Heart left ventricle (tissue), 16 donors: ENCODE measurements around the gene CACNG6. TPM values are rescaled to one million over a fixed set of nuclear protein-coding genes. Genes with fewer than 3 reads are reported as not detected.

Experiments used
- ATAC-seq, 4 donors: fragments of 200-7000 bp; cut with Tn5 transposase; one replicate each; pipeline ENCODE4 v1.9.1; 2020 to 2022; ENCODE audit warnings: moderate library complexity in 4 of 4, mild to moderate bottlenecking in 3 of 4, moderate number of reproducible peaks in 1 of 4
- DNase-seq, 5 donors: peaks; one replicate each; pipeline ENCODE4 v3.0.0-alpha.2; 2020
- H3K27ac ChIP-seq, 12 donors: fragments of 200-600 bp; sonication (generic) in 4 of 12; one replicate each; pipeline versions ENCODE4 v1.5.0 to v1.8.0; 2016 to 2022; ENCODE audit warnings: mild to moderate bottlenecking in 2 of 12
- H3K27me3 ChIP-seq, 9 donors: fragments of 200-600 bp; sonication (generic) in 2 of 9; one replicate each; pipeline versions ENCODE4 v1.5.1 to v1.8.0; 2016 to 2022; ENCODE audit warnings: mild to moderate bottlenecking in 3 of 9
- H3K36me3 ChIP-seq, 9 donors: fragments of 200-600 bp; sonication (generic) in 2 of 9; one replicate each; pipeline versions ENCODE4 v1.5.0 to v1.8.0; 2018 to 2022; ENCODE audit warnings: mild to moderate bottlenecking in 2 of 9
- H3K4me1 ChIP-seq, 12 donors: fragments of 200-600 bp; sonication (generic) in 4 of 12; one replicate each; pipeline versions ENCODE4 v1.5.0 to v1.8.0; 2016 to 2022; ENCODE audit warnings: mild to moderate bottlenecking in 3 of 12
- H3K4me3 ChIP-seq, 12 donors: fragments of 200-600 bp; sonication (generic) in 4 of 12; one replicate each; pipeline versions ENCODE4 v1.5.0 to v1.8.0; 2017 to 2022; ENCODE audit warnings: mild to moderate bottlenecking in 9 of 12, moderate library complexity in 4 of 12
- H3K9me3 ChIP-seq, 12 donors: fragments of 200-600 bp; sonication (generic) in 4 of 12; one replicate each; pipeline versions ENCODE4 v1.5.0 to v1.8.0; 2016 to 2022; ENCODE audit warnings: mild to moderate bottlenecking in 1 of 12
- POLR2A ChIP-seq, 2 donors: fragments of 450-650 bp; IDR thresholded peaks; one replicate each; pipeline ENCODE4 v1.6.1; 2017; ENCODE audit warnings: antibody characterized with exemption in 2 of 2, mild to moderate bottlenecking in 2 of 2, moderate library complexity in 2 of 2
- WGBS, 4 donors: extraction: QIAGEN DNeasy Blood & Tissue Kit in 2 of 4; methylation state at CpG; one replicate each; pipeline versions ENCODE4 v1.1.5 to v1.1.7; 2013 to 2018; 5-methylcytosine and 5-hydroxymethylcytosine counted together
- intact Hi-C, 10 donors: fragments of 100-400 bp; cut with DNase I; formaldehyde crosslinking; loops; one replicate each; pipeline versions ENCODE4 v1.11.1 to v1.14.2; 2022
- polyA plus RNA-seq, 2 donors: library from polyadenylated mRNA; stranded (reverse); fragments of 200-250 nt; gene quantifications; one replicate each; pipeline ENCODE4 v1.2.3, GENCODE V29; 2013
- total RNA-seq, 9 donors: library from RNA; depleted of rRNA in 2 of 9; stranded (reverse); fragments of >200 nt in 2 of 9; fragmentation: NEBNext Ultra II Directional in 3 of 9; extraction: Animal tissue kit (Norgen Biotek cat#: 25700) in 3 of 9; gene quantifications; one replicate each; pipeline versions ENCODE4 v1.1.0 to v1.2.4, GENCODE V29; 2016 to 2023
- TF ChIP-seq, protein P1 (sequence below), 12 donors: fragments of 200-600 bp; sonication (generic) in 4 of 12; IDR thresholded peaks; one replicate each; pipeline versions ENCODE4 v1.5.0 to v1.8.0; 2018 to 2022; ENCODE audit warnings: antibody characterized with exemption in 12 of 12, mild to moderate bottlenecking in 5 of 12
- donor health status: ischemic (EF 13 %, LVEDD 7.1; RV severe dilation, severe dysfunction).
- donor health status: healthy with polysubstance abuse.
- donor health status: DM: no; HTN: yes; CAD: no.
- donor health status: DM: no; HTN: no; CAD: no.
- donor health status: ischemic (EF 25% LVEDD 6.9; RV normal size, moderate dysfunction).
- donor health status: ischemic (EF 25% LVEDD 5.7; RV mildly dilated, moderate dysfunction).
- donor health status: healthy.
- donor health status: DM: yes; HTN: yes; CAD: no.
- donor health status: ischemic (EF 35%, LVEDD 5.7; RV mildly dilated, moderate dysfunction).
- donor health status: nonischemic (EF 11% LVEDD 7.7; RV severe dilation, severe dysfunction).
- donor health status: DM: yes; HTN: yes; CAD: no.
- donor health status: PGD.
- donor health status: ischemic (EF 29% LVEDD 5.4; RV normal size, mild dysfunction).
- donor health status: nonischemic (EF 23%, LVEDD 6.1; RV moderate dilation, normal function).

The CACNG6 gene
- total and polyA plus RNA-seq, 11 donors, result not detected

DNA sequence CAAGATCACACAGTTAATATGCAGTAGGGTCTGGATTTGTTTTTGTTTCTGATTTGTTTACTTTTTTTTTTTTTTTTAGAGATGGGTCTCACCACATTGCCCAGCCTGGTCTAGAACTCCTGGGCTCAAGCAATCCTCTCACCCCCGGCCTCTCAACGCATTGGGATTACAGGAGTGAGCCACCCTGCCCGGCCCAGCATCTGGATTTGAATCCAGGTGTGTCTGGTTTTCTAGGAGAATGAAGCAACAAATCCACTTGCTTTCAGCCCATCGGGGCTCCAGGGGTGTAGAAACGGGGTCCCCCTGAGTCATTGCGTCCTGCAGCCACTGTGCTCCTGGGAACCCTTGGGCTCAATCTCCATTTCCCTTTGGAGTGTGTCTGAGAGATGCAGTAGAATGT lies 22.1 kb upstream of the CACNG6 start:
- H3K36me3 ChIP-seq, result no peaks in the 10 kb centered on the region
- DNase-seq (no peak), ATAC-seq (no peak)
- no peak overlapping the region for H3K27ac ChIP-seq
- peaks cover 0 to 18% (median 0%) of the 10 kb centered on the region in 9 donors for H3K27me3 ChIP-seq
- intact Hi-C loops, result no loop called here
- H3K9me3 ChIP-seq, result no peaks in the 10 kb centered on the region
- TF ChIP-seq POLR2A (IDR thresholded peaks at IDR 0.05), result no peak
- TF ChIP-seq, protein P1, sequence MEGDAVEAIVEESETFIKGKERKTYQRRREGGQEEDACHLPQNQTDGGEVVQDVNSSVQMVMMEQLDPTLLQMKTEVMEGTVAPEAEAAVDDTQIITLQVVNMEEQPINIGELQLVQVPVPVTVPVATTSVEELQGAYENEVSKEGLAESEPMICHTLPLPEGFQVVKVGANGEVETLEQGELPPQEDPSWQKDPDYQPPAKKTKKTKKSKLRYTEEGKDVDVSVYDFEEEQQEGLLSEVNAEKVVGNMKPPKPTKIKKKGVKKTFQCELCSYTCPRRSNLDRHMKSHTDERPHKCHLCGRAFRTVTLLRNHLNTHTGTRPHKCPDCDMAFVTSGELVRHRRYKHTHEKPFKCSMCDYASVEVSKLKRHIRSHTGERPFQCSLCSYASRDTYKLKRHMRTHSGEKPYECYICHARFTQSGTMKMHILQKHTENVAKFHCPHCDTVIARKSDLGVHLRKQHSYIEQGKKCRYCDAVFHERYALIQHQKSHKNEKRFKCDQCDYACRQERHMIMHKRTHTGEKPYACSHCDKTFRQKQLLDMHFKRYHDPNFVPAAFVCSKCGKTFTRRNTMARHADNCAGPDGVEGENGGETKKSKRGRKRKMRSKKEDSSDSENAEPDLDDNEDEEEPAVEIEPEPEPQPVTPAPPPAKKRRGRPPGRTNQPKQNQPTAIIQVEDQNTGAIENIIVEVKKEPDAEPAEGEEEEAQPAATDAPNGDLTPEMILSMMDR (IDR thresholded peaks at IDR 0.05), result no peak
- H3K4me3 ChIP-seq, result no peak overlapping the region
- H3K4me1 ChIP-seq, result peaks cover 0 to 10% (median 0%) of the 10 kb centered on the region in 12 donors
- 85 to 93% (median 90%) methylated on average over 6 of the region's 6 CpGs for WGBS, 4 donors

DNA sequence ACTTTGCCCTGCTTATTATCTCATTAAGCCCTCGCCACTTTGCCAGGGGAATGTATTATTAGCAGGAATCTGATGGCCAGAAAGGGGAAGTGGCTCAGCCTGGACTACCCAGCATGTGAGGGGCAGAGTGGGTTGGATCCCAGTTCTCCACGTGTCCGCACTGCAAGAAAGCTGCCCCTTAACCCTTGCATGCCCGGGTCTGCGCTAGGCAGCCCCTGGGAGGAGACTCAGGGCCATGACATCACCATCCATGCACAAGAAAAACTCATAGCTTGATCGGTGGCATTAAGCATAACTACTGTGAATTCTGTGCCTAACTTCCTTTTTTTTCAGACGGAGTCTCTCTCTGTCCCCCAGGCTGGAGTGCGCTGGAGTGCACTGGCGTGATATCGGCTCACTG lies 19.8 kb upstream of the CACNG6 start:
- Histone ChIP-seq H3K9me3 (no peaks in the 10 kb centered on the region), H3K36me3 (no peaks in the 10 kb centered on the region), H3K27me3 (peaks cover 0 to 29% (median 0%) of the 10 kb centered on the region in 9 donors), H3K4me3 (no peak overlapping the region), H3K4me1 (no peaks in the 10 kb centered on the region), H3K27ac (no peak overlapping the region)
- no peak for TF ChIP-seq POLR2A (IDR thresholded peaks at IDR 0.05)
- TF ChIP-seq, protein P1 (IDR thresholded peaks at IDR 0.05), result no peak
- DNase-seq (no peak), ATAC-seq (no peak)
- intact Hi-C loops, result no loop called here
- 61 to 72% (median 68%) methylated on average over 10 of the region's 10 CpGs for WGBS, 4 donors

DNA sequence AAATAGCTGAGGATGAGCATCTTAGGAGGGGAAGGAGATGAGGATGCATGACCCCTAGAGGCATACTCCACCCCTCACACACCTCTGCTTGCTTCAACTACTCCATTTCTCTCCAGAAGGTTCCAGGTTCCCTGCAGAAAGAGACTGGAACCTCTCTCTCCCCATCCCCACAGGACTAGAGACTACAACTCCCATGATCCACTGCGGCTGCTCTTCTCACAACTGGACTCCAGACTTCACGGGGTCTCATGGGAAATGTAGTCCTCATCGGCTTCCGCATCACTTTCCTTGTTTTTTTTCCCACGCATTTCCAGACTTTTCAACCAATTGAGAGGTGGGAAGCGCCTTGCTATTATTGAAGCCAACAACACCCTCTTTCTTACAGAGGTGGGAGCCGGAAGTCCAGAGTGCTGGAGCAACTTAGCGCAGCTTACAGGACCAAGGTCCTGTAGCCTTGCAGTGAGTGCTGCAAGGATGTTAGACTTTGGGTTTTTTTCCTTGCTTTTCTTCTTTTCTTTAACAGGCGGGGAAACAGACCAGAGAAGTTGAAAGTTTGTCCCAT lies 13.9 kb upstream of the CACNG6 start:
- 2 to 4% (median 3%) methylated on average over 9 of the region's 9 CpGs for WGBS, 4 donors
- Histone ChIP-seq H3K36me3 (no peaks in the 10 kb centered on the region), H3K4me1 (peaks cover 0 to 32% (median 14%) of the 10 kb centered on the region in 12 donors), H3K9me3 (no peaks in the 10 kb centered on the region), H3K4me3 (peak overlapping the region; percentile 2 to 52 (median 39)), H3K27me3 (peaks cover 21 to 73% (median 44%) of the 10 kb centered on the region in 9 donors), H3K27ac (peak overlapping the region in 3 of 12 donors; percentile 10 to 47 (median 34))
- ATAC-seq, result peak; percentile 80 to 89 (median 85)
- peak in 4 of 5 donors; percentile 75 to 89 (median 82) for DNase-seq
- no peak for TF ChIP-seq POLR2A (IDR thresholded peaks at IDR 0.05)
- TF ChIP-seq, protein P1 (IDR thresholded peaks at IDR 0.05), result no peak
- intact Hi-C loops, result no loop called here

DNA sequence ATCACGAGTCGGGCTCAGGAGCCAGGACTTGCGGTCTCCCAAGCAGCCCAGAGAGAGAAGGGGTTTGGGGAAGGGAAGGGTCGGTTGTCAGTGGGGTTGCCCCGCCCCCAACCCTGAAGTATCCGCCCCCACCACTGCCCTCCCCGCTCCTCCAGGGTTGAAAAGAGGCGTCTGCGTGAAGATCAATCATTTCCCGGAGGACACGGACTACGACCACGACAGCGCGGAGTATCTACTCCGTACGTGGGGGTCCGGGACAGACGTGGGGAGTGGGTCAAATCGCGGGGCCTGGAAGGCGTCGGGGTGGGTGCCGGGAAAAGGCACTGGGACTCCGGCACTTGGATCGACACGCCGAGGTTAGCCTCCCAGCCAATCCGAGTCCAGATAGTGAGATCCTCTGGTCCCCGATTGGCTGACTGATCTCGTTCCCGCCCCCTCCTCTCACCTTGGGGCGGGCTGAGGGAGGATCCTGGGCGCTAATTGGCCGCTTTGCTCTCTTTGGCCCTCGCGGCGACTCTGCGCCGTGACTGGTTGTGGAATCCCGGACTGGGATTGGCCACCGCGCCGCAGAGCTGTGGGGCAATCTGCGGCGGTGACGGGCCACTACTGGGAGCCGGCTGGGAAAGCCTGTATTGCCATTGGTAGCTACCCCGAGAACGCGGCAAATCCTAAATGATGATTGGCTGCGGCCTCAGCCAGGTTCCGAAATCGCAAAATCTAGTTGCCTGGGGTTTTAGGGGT lies 13.3 kb upstream of the CACNG6 start:
- ATAC-seq (peak; percentile 56 to 83 (median 75)), DNase-seq (peak; percentile 62 to 81 (median 73))
- H3K4me1 ChIP-seq, result peaks cover 0 to 37% (median 14%) of the 10 kb centered on the region in 12 donors
- no peaks in the 10 kb centered on the region for H3K9me3 ChIP-seq
- 3 to 4% (median 4%) methylated on average over 36 to 54 of the region's 54 CpGs for WGBS, 4 donors
- peak overlapping the region in 11 of 12 donors; percentile 2 to 52 (median 39) for H3K4me3 ChIP-seq
- intact Hi-C loops, result no loop called here
- H3K27ac ChIP-seq, result peak overlapping the region in 3 of 12 donors; percentile 10 to 47 (median 34)
- TF ChIP-seq POLR2A (IDR thresholded peaks at IDR 0.05), result no peak
- TF ChIP-seq, protein P1 (IDR thresholded peaks at IDR 0.05), result no peak
- peaks cover 21 to 79% (median 46%) of the 10 kb centered on the region in 9 donors for H3K27me3 ChIP-seq
- H3K36me3 ChIP-seq, result no peaks in the 10 kb centered on the region
